GM19043 (cell line): ENCODE measurements around the gene FAM187B.
"Not testable (repeated sequence)": the region's sequence is repeated elsewhere in the genome, so short reads cannot be mapped to it uniquely, and the experiment has no call there.

Experiments
- ATAC-seq: cut with Tn5 transposase; IDR thresholded peaks from one replicate; pipeline ENCODE4 v1.9.1; 2021; ENCODE audit warnings: low read depth; ENCODE audit not compliant: unreplicated experiment

FAM187B gene

DNA sequence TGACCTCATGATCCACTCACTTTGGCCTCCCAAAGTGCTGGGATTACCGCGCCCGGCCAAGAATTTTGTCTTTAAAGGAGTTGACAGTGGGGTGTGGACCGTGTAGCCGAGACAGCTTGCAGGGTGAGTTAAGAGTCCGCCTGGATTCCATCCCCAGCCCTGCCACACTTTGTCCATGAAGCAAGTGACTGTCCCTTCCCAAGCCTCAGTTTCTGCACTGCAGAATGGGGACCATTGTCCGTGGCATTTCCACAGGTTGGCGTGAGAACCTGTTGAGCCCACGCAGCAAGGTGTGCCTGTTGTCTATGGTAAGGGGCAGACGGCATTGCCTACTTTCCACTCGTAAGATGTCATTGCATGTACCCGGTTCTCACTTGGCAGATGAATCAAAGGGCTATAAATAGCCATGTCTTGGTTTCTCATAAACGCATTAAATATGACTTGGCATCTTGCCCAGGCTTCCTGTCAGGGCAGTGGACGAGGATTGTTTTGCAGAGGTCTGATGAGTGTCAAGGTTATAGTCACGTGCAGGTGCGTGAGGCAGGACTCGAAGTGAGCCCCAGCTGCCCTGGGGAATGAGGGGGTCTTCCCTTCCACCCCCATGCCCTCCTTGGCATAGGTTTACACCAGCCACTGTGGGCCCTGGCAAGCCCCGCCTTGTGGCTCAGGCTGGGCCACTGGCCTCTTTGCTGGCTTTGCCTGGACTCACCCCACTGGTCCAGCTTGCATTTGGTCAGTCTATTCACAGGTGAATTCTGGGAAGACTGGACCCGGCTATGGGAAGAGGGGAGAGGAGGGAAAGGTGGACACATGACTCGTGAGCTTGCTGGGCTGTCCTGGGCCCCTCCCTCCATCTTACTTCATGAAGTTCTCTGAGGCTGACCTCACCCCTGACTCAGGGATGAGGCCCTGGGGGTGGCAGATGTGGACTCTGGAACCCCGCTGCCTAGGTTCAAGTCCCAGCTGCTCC lies 14.6 kb downstream of the FAM187B start:
- no peak for ATAC-seq

DNA sequence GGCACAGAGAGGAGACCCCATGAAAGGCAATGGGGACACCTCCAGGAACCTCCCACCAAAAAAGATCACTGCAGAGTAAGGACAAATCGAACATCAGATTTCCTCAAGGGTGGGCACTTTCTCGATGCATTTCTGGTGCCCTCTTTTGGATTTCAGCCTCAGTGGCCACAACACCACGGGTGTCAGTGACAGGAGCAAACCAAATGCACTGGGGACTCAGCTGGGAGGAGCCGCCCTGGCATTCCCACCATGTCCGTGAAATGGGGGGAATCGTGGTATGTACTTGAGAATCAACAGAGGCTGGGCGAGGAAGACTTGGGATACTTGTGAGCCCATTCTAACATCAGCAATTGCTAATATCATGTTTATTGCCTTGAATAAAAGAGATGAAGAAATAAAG lies 16.3 kb downstream of the FAM187B start:
- no peak for ATAC-seq

DNA sequence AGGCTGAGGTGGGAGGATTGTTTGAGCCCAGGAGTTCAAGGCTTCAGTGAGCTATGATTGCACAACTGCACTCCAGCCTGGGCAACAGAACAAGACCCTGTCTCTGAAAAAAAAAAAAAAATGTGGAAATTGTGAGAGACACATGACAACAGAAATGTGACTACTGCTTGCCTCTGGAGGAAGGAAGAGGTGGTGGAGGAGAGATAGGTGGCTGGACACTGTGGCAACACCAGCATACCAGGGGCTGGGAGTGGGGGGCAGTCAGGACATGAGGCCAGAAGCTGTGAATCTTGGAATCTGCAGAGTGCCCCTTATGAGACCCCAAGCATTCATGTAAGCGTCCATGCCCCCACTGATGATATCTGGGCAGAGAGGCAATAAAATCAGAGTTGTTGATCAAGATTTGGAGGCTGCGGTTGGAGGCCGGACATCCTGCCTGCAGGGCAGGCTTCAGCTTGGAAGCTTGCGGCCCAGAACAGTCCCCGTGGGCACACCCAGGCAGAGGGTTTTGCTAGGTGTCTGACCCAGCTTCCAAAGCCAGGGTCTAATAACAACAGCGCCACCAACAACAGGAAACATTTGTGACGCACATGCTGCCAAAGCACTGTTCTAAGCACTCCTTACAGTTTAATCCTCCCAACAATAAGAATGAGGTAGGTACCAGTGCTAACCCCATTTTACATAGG lies 16.9 kb downstream of the FAM187B start:
- no peak for ATAC-seq

DNA sequence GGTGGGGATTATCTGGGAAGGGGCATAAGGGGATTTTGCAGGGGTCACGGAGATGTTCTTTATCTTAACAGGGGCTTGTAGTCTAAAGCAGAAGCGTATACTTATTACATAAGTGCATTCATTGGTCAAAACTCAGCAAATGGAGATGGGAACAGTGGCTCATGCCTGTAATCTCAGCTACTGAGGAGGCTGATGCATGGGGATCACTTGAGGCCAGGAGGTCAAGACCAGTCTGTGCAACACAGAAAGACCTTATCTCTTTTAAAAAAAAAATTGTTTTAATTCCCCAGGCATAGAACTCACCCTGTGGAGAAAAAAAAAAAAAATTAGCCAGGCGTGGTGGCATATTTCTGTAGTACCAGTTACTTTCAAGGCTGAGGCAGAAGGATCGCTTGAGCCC lies 18.9 kb downstream of the FAM187B start:
- ATAC-seq: no peak

- no peak for ATAC-seq
Observed at GRCh38 chr19:35208121-35208520, 20.4 kb downstream of the FAM187B start.

DNA sequence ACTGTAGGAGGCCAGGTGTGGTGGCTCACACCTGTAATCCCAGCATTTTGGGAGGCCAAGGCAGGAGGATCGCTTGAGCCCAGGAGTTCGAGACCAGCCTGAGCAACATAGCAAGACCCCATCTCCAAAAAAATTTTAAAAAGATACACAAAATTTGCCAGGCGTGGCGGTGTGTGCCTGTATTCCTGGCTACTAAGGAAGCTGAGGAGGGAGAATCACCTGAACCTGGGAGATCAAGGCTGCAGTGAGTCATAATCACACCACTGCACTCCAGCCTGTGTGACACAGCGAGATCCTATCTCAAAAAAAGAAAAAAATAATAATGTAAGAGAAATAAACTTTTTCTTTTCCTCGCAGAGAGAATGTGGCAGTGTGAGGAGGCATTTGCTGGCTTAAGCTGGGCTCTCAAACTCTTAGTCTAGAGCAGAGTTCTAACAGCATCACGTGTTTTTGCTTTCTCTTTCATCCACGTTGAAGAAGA lies 21.1 kb downstream of the FAM187B start:
- ATAC-seq: no peak

- no peak for ATAC-seq
Observed at GRCh38 chr19:35206855-35207254, 21.7 kb downstream of the FAM187B start.

DNA sequence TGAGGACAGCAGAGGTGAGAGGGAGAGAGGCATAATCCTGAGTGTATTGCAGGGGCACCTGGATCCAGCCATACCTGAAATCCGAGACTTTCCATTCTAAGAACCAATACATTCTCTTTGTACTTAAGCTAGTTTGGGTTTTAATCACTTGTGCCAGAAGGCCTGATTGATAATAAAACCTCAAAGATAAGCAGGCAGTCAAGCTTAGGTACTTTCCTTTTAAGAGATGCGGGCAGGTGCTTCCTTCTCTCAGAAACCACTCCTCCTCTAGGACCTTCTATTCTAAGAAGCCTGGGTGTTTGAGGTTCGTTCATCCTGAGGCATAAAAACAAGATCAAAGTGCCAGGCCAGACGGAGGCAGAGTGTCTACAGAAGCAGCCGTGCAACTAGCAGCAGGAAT lies 22.2 kb downstream of the FAM187B start:
- ATAC-seq: no peak

GRCh38 chr19:35205733-35206323 lies 22.7 kb downstream of the FAM187B start:
- ATAC-seq: no peak

GRCh38 chr19:35204799-35205732 lies 23.5 kb downstream of the FAM187B start:
- ATAC-seq: no peak

DNA sequence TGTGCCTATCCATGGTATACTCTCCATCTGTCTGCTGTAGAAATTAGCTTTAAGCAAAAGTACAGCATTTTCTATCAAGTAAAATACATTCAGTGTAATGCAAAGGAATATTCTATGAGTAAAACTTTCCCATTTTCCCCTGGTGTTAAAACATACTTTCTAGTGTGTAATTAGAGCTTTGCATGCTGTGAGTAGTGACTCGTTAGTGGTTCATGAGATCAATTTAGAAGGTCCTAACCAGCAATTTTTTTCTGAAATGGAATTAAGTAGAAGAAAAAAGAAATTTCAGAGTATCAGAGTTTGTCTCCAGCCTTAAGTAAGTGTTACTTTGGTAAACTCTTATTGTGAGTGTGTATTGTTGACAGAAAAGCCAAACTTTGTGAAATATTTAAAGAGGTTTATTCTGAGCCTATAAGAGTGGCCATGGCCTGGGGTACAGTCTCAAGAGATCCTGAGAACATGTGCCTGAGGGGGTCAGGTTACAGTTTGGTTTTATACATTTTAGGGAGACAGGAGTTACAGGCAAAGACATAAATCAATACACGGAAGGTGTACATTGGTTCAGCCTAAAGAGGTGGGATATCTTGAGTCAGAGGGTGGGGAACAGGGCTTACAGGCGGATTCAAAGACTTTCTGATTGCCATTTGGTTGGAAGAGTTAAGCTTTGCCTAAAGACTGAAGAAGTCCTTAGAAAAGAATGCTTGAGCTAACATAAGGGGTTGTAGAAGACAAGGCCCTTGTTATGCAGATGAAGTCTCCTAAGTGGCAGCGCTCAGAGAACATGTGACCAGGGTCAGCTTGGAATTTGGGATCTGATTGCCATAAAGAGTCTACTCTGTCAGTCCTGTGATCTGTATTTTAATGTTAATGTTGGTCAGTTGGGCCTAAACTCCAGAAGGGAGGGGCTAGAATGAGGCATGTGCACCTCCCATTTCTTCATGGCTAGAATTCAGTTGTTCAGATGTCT lies 25.5 kb downstream of the FAM187B start:
- no peak for ATAC-seq

DNA sequence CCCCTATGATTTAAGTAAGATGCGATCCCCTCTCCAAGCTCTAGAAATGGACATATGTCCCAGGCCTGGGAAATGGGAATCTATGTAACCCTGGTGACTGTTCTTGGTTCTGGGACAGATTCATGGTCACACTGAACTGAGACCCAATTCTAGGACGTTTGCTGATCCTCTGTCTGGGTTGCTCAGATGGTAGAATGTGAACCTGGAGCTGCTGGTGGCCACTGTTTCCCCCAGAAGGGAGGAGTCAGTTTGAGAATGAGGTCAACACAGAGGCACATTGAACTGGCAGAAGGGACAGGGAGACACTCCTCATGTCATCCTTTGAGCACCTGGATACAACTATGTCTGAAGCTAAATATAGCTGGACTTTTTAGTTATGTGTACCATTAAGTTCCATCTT lies 29.1 kb downstream of the FAM187B start:
- no peak for ATAC-seq

- not testable (repeated sequence) for ATAC-seq
Observed at GRCh38 chr19:35196861-35197260, 31.7 kb downstream of the FAM187B start.

GRCh38 chr19:35195830-35196229 lies 32.7 kb downstream of the FAM187B start:
- no peak for ATAC-seq

DNA sequence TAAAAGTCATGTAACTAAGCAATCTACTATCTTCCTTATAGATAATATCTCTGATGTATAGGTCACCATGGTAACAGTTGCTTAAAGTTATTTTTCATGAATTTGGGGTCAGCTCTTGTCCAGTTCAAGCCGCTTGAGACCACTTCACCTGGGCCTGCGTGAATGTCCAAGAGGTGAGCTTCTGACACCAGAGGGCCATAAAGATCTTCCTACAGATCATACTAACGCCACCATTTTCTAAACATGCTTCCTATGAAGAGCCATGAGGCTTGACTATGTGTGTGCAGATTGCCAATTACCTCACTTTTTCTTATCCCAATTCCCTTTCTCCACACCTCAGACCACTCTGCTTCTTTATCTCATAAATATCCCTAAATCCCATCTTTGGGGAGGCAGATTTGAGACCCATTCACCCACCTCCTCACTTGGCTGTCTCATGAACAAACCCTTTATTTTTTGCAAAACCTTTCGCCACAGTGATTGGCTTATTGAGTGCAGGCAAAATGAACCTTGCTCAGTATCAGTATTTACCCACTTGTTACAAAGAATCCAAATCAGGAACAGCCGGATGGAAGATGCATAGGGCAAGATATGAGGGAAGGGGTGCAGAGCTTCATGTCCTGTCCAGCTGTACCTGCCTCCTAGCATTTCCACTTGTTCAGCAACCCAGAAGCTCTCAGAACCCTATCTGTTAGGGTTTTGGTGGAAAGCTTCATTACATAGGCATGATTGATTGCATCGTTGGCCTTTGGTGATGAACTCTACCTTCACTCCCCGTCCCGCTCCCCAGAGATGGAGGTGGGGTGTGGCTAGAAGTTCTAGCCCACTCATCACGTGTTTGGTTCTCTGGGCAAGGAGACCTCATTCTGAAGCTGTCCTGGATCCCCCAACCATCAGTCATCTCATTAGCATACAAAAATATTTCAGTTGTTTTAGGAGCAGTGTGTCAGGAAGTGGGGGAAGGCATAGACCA lies 34.2 kb downstream of the FAM187B start:
- no peak for ATAC-seq

DNA sequence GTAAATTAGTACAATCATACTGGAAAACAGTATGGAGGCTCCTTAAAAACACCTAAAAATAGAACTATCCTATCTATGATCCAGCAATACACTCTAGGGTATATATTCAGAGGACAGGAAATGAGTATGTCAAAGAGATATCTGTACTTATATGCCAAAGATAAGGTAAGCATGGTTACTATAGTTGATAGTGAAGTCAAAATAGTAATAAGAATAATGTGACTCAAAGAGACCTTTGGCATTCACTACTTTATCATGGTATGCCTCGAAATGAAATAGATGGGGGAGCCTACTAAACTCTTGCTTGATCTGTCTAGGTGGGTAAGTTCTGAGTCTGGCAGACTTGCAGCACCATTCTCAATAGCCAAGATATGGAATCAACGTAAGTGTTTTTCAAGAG lies 43.7 kb downstream of the FAM187B start:
- ATAC-seq: no peak

DNA sequence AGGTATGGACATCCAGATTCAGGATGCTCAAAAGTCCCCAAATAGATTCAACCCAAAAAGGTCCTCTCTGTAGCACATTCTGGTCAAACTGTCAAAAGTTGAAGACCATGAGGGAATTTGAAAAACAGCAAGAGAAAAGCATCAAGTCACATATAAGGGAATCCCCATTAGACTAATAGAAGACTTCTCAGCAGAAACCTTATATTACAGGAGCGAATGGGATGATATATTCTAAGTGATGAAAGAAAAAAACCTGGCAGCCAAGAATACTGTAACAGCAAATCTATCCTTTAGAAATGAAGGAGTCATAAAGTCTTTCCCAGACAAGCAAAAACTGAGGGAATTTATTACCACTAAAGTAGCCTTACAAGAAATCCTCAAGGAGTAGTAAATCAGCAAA lies 44.3 kb downstream of the FAM187B start:
- no peak for ATAC-seq

DNA sequence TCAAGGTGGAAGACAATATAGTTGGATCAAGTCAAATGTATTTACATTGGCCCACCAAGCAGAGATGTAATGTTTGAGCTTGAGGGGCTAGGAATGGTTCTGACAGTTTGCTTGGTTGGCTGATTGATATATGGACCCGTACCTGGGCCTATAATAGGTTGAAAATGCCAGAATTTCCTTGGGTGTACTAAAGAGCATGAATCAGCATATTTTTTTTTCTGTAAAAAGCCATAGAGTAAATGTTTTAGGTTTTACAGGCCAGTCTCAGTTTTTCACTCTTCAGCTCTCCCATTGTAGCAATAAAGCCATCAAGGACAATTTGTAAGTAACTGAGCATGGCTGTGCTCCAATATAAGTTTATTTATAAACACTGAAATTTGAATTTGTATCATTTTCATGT lies 47.2 kb downstream of the FAM187B start:
- no peak for ATAC-seq
